GM21528 (cell line): ENCODE results near the gene SPATS2.

Source experiments
- ATAC-seq: cut with Tn5 transposase; IDR thresholded peaks from one replicate; pipeline ENCODE4 v1.9.1; 2021; ENCODE audit warnings: mild to moderate bottlenecking, moderate library complexity; ENCODE audit not compliant: unreplicated experiment, low FRiP score

The SPATS2 gene

DNA sequence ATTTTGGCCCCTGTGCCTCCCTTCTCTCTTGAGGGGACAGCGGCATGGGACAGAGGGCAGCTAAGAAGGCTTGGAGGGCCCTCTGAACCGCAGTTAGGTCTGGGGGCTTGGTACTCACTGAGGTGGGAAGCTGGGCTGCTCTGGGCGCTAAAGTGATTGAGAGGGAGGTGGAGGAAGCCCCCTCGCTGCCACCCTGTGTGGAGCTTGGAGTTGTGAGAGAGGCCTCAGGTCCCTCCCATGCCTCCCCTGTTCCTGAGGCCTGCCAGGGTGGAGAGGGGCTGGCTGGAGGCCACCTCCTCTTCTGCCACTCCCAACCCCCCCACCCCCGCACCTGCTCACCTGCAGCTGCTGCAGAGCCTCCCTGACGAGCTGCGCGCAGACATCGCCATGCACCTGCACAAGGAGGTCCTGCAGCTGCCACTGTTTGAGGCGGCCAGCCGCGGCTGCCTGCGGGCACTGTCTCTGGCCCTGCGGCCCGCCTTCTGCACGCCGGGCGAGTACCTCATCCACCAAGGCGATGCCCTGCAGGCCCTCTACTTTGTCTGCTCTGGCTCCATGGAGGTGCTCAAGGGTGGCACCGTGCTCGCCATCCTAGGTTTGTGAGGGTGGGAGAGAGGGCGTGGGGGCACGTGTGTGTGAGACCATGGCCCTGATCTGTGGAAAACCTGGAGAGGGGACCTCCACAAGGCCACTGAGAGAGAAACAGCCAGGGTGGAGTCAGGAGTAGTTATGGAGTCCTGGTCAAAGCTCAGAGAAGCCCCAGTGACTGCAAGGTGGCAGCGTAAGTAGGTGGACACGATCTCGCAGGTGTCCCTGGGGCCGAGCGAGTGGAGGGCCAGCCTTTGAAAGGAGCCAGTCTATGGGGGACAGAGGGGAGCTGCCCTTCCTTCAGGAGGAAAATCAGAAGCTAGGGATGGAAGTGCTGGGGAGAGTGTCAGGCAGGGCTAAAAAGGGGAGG, 182.8 kb downstream of the SPATS2 start:
- no peak for ATAC-seq

DNA sequence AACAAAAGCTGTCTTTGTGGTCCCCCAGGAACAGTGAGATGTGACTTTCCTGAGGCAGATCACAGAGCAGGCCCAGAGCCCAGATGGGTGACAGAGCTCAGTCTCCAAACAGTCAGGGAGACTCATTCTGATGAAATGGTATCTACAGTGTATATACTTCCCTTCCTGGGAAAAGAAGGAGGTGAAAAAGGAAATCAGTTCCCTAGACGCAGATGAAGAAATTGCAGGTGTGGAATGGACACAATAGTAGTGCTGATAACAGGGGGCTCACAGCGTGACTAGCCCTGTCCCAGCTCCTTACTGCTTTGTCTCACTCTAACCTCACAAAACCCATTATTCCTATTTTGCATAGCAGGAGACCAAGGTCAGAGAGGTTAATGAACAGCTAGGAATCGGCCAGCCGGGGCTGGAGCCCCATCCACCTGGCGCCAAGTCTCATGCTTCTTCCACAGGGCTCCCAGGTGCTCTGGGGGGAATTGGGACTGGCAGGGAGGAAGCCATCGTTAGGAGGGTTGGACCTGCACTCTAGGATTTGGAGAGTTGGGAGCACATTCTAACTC, 183.5 kb downstream of the SPATS2 start:
- ATAC-seq, result no peak

DNA sequence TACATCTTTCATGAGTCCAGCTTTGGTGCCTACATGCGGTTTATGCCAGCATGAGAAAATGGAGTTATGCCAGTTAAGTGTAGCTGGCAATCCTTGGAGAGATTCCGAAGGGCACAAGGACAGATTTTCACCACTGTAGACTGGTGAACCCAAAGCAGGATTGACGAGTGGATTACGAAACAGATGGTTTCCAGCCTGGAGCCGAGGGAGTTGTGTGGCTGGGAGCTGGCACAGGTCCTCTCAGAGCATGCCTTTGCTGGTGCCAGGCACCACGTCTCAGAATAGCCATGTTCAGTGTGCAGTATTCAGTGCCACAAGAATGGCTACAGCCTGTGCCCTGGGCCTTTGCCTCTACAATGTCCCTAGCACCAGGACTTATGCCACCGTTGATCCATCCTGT, 184.8 kb downstream of the SPATS2 start:
- ATAC-seq, result no peak

DNA sequence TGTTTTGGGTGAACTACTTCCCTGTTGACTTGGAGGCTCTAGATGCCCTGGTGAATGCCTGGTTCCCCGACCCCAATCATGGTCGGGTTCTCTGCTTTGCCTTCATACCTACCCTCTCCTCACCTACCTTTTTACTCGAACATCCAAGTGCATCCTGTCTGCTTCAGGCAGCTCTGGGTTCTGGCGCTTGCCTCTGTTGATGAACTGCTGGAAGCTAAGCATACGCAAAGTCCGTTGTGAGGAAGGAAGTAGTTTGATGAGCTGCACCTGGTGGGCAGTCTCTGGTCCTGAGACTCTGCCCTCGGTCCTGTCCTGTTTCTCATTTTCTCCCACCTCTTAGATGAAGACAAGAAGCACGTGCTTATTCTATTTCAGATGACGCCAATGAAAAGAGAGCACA, 185.2 kb downstream of the SPATS2 start:
- ATAC-seq, result no peak

DNA sequence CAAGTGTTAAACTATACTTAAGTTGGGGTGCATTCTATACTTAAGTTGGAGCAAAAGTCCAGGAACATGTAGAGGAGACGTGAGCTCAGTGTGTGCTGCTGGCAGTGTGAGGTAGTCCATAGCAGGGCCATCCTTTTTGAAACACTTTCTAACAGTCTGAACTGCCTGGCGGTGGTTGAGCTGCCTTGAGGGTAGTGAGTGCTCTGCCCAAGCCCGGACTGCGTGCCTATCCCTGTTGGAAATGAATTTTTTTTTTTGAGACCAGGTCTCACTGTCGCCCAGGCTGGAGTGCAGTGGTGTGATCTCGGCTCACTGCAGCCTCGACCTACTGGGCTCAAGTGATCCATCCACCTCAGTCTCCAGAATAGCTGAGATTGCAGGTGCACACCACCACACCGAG, 185.6 kb downstream of the SPATS2 start:
- ATAC-seq, result no peak

DNA sequence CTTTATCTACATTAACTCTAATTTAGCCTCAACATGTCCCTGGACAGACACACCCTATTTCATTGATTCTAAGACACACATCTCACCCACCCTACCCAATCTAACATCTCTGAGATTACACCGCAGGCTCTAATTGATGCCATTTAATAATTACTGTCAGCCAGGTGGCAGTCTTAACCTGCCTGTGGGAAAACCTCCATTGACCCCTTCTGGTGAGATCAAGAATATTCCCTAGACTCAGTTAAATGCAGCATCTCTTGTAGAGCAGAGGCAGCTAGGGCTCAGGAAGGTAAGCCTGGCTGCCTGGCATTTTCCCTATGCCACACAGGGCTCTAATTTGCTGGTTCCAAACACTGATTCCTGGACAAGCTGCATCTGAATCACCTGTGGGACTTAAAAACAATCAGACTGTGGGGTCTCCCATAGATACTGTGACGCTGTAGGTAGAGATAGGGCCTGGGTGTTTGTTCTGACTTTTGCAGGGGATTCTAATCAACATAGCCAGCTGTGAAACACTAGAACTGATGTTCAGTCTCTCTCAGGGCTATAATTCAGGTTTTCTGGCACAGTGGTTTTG, 186.3 kb downstream of the SPATS2 start:
- no peak for ATAC-seq

DNA sequence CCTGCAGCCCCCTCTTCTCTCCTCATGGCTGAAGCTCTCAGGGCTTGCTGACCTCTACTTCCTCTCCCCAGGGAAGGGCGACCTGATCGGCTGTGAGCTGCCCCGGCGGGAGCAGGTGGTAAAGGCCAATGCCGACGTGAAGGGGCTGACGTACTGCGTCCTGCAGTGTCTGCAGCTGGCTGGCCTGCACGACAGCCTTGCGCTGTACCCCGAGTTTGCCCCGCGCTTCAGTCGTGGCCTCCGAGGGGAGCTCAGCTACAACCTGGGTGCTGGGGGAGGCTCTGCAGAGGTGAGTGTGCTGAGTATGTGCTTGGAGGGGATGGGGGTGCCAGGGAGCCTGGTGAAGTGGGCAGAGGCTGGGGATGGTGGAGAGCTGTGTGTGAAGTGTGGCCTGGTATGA, 187.0 kb downstream of the SPATS2 start:
- ATAC-seq, result no peak

DNA sequence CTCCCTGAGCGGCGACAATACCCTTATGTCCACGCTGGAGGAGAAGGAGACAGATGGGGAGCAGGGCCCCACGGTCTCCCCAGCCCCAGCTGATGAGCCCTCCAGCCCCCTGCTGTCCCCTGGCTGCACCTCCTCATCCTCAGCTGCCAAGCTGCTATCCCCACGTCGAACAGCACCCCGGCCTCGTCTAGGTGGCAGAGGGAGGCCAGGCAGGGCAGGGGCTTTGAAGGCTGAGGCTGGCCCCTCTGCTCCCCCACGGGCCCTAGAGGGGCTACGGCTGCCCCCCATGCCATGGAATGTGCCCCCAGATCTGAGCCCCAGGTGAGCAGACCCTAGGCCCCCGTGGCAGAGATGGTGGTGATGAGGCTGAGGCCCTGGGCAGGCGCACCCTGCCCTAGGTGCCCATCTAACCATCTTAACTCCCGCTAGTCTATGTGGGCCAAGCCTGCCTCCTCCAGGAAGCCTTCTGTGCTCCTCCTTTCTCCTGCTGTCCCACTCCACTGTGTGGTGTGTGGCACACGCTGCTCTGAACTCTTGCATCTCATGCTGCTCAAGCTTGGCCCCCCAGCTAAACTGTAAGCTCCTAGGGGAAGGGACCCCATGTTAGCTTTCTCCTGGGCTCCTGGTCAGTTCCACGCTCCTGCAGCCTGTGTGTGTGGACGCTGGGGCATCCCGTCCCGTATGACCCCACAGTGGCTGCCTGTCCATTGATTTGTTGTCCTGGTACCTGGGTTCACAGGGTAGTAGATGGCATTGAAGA, 188.5 kb downstream of the SPATS2 start:
- ATAC-seq, result no peak

DNA sequence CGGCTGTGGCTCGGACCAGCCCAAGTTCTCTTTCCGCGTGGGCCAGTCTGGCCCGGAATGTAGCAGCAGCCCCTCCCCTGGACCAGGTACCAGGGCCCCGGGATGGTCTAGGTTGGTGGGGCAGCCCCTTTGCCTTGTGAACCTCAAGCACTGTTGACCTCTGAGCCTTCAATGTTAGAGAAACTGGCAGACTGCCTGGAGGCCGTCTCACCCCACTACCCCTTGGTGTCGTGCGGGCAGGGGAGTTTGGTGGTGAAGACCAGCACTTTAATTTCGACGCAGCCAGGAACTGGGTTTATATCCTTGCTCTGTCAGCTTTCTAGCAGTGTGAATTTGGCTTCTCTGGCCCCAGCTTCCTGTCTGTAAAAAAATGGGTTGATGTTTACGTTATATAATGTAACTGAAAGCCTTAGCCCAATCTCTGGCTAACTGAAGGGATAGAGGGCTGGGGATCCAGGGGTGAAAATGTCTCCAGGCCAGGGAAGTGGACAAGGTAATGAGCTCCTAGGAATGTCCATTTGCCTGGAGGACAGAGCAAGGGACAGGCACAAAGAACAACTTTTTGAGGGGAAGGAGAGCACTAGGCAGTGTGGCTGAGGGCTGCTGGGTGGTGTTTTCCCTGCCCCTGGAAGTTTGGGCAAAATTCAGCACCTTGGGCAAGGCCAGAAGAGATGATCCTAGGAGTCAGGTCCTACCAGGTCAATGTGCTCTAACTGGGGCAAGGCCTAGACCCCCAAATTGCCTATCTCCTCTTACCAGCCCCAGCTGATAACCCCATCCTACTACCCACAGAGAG, 189.3 kb downstream of the SPATS2 start:
- ATAC-seq, result no peak

DNA sequence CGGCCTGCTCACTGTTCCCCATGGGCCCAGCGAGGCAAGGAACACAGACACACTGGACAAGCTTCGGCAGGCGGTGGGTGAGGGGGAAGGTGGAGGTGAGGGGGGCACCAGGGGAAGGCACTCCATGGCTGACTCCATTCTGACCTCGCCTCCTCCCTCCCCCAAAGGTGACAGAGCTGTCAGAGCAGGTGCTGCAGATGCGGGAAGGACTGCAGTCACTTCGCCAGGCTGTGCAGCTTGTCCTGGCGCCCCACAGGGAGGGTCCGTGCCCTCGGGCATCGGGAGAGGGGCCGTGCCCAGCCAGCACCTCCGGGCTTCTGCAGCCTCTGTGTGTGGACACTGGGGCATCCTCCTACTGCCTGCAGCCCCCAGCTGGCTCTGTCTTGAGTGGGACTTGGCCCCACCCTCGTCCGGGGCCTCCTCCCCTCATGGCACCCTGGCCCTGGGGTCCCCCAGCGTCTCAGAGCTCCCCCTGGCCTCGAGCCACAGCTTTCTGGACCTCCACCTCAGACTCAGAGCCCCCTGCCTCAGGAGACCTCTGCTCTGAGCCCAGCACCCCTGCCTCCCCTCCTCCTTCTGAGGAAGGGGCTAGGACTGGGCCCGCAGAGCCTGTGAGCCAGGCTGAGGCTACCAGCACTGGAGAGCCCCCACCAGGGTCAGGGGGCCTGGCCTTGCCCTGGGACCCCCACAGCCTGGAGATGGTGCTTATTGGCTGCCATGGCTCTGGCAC, 190.1 kb downstream of the SPATS2 start:
- no peak for ATAC-seq

DNA sequence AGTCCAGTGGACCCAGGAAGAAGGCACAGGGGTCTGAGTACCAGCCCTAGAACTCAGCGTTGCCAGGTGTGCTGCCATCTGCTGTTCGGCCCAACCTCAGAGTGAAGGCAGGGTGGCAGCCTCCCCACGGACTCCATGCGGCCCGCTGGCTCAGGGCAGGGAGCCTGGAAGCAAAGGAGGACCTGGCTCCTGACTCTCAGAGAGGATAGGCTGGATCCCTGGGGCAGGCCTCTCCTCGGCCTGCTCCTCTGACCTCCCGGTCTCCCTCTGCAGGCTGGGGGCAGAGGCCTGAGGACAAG, 190.6 kb downstream of the SPATS2 start:
- no peak for ATAC-seq

DNA sequence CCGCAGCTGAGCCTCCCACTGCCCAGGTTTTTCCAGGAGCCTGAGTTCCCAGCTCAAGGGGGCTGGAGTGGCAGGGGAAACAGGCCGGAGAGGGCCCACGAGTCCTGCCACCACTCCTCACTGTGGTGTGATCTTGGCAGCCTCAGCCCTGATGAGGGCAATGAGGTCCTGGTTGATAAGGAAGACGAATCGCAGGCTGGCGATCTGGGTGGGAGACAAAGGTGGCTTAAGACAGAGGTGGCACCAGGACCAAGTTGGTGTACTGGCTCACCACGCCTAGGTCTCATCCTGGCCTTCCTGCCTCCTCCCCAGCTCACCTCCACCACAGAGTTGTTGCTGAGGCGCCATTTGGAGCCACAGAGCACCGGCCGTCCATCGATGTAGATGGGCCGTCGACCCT, 191.3 kb downstream of the SPATS2 start:
- ATAC-seq, result no peak

DNA sequence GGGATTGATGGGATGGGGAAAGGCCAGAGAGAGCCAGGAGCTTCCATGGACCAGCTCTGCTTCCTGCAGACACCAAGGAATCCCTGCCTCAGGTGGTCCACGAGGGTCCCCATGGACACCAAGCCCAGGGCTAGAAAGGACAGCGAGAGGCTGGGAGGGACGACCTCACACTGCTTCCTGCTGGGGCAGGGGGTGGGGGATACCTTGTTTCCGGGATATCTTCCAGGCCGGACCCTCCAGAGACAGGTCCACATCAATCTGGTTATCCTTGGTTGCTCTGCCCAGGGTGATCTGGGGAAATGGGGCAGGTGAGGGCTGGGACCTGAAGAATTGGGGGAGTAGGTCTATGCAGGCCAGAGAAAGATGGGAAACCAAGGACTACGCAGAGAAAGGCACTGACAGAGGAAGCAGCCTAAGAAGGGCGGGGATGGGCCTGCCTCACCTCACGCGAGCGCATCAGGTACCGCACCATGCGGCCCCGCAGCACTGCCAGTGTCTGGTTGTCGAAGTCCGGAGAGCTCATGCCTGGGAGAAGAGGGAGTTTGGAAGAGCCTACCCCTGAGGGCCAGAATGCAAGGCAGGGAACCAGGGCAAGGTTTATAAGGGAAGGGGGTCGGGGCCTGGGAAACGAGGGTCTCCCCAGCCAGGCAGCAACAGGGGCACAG, 191.9 kb downstream of the SPATS2 start:
- ATAC-seq, result no peak

DNA sequence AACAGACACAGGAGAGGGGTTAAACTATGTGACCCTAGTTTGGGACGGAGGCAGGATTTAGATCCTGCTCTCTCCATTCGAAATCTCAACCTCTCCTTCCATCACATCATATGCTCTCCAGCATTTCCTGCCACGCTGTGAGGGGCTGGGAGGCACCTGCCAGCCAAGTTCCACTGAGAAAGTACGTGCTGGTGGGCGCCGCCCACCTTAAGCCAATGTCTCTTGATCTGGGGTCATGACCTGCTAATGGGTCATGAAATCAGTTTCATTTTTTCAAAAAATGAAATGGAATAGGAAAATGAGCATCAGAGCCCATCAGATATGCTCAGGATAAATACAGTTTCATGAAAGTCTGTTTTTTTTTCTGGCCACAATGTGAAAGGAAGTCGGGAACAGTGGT, 193.4 kb downstream of the SPATS2 start:
- no peak for ATAC-seq

DNA sequence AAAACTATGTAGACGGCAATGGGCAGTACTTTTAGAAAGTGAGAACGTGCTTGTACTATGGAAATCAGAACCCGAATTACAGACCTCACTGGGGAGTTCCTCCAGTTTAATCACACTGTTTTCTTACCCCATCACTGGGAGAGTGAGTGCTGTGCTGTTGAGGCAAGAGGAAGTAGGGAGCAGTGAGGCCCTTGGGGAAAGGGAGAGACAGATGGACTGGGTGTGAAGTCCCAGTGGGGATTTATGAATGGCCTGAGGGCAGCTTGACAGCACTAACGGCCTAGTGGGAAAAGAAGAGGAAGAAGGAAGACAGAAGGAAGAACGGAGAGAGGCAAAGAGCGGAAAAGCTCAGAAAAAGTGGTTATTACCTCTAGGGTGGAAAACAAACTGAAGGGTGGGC, 195.0 kb downstream of the SPATS2 start:
- no peak for ATAC-seq

DNA sequence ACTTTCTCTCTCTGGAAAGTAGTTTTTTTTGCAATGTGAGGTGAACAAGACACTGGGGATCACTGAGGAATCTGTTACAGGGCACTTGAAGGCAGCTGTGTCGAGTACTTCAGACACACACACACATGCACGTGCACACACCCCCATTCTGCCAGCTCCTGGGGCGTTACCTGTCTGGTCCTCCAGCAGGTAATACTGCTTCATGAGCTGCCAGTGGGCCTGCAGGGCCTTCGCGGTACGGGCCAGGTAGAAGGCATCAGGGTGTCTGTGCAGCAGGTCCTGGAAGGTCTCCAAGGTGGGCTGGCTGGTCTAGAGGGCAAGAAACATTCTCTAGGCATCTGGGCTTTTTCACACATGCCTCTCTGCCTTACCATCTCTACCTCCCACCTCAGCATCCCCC, 195.6 kb downstream of the SPATS2 start:
- no peak for ATAC-seq

DNA sequence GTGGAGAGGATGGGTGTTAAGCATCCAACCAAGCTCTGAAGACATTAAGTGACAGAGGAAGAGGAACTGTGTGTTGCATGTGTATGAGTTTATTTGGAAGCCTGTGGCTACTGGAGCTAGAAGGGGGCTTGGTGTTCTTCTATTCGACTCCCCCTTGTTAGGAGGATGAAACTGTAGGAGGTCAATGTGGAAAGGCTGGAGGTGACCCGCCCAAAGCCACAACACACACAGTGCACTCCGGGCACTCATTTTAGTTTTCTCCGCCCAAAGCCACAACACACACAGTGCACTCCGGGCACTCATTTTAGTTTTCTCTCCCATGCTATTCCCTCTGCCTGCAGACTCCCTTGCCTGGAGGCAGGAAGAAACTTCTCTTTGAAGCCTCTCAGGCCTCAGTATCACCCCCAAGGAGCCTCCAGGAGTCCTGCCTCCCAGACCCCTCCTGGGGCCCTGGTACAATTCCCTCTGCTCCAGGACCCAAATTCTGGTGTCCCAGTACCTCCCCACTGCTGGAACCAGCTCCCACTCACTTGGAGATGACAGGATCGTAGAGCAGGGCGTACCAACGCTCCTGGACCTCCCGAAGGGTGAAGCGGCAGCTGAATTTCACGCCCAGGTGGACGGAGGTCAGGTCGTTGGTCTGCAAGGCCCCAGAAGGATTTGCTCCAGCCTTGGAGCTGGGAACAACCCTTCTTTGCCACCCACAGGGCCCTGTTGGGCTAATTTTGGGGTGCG, 196.9 kb downstream of the SPATS2 start:
- ATAC-seq, result no peak

DNA sequence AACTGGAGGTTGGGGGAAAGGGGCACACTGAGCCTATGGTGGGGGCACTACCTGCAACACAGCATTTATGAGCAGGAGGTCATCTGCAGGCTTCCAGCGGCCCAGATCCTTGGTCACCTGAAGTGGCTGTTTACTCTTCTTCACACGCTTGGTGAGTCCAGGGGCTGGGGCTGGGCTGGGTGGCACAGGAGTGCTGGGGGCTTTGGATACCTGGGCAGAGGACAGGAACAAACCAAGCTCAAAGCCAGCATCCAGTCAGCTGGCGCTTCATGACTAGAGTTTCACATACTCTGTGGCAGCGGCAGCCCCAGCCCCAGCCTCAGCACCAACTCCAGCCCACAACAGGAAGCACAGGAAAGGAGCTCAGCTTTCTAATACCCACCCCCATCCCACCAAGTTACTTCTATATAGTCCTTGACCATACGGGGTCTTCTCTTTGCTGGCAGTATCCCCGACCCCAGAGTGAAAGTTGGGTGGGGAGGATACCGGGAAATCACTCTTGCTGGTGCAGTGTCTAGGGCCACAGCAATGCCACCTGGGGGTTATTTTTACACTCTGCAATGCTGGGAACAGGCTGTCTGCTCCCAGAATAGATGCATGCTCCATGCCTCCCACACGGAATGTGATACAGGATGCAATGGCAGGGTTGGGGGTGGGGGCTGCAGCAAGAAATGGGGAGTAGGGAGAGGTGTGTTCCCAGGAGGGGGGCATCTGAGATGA, 197.6 kb downstream of the SPATS2 start:
- no peak for ATAC-seq
